Stimulated activated effector memory CD8-positive, alpha-beta T cell treated with anti-CD3 and anti-CD28 coated beads, Interleukin-12 subunit alpha, Interleukin-12 subunit beta, amount 100 ng/mL, for 72 hours (primary cell): ENCODE results near the gene IFT122.

Source experiments
- ATAC-seq: fragments of 150-1000 bp; cut with Tn5 transposase; 2 replicates; pipeline ENCODE4 v1.10.0; 2021
- DNase-seq, 2 donors: peaks; one replicate each; pipeline ENCODE4 v3.0.0; 2021 to 2022; ENCODE audit warnings: low spot score in 2 of 2
- H3K27ac Mint-ChIP-seq: one replicate; pipeline ENCODE4 v1.8.0; 2022; ENCODE audit warnings: mild to moderate bottlenecking, mixed read lengths
- H3K36me3 Mint-ChIP-seq: one replicate; pipeline ENCODE4 v1.8.0; 2022; ENCODE audit warnings: mild to moderate bottlenecking, mixed read lengths
- H3K4me1 Mint-ChIP-seq: one replicate; pipeline ENCODE4 v1.8.0; 2022; ENCODE audit warnings: mixed read lengths
- H3K4me3 Mint-ChIP-seq: one replicate; pipeline ENCODE4 v1.8.0; 2022; ENCODE audit warnings: mild to moderate bottlenecking, mixed read lengths
- H3K9me3 Mint-ChIP-seq: one replicate; pipeline ENCODE4 v1.8.0; 2022; ENCODE audit warnings: mixed read lengths

The IFT122 gene

DNA sequence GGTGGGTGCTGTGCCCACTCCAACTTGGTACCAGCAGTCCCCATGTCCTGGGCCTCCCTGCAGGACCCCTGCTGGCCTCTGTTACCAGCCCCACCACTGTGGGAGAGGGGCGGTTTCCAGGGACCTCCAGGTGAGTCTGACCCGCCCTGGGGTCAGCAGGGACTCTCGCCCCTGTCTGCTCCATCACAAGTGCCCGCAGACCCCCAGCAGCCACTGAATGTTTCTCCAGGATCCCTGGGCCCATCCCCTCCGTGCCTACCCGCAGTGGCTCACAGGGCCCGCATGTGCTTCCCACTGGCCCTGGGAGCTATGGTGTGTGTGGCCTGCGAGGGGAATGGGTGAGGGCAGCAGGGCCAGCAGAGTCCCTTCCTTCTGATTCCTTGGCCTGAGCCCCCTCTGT is 78.6 kb downstream of the IFT122 start:
- H3K27ac Mint-ChIP-seq: no peak overlapping the region
- no peak overlapping the region for H3K4me3 Mint-ChIP-seq
- H3K9me3 Mint-ChIP-seq: no peaks in the 10 kb centered on the region
- peaks cover 7% of the 10 kb centered on the region for H3K4me1 Mint-ChIP-seq
- DNase-seq (no peak), ATAC-seq (no peak)
- no peaks in the 10 kb centered on the region for H3K36me3 Mint-ChIP-seq

DNA sequence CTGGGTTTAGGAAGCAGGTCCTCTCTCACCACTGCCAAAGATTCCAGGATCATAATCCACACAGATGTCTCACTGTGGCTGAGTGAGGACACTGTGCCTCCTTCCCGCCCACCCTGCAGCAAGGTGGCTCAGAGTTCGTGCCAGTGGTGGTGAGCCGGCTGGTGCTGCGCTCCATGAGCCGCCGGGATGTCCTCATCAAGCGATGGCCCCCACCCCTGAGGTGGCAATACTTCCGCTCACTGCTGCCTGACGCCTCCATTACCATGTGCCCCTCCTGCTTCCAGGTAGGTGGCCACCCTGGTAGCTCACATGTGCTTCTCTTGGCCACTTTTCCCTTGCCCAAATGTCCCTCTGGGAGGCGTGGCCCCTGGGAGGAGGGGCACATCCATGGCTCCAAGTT is 79.4 kb downstream of the IFT122 start:
- DNase-seq (no peak), ATAC-seq (no peak)
- H3K9me3 Mint-ChIP-seq: no peaks in the 10 kb centered on the region
- peaks cover 7% of the 10 kb centered on the region for H3K4me1 Mint-ChIP-seq
- H3K27ac Mint-ChIP-seq: no peak overlapping the region
- no peaks in the 10 kb centered on the region for H3K36me3 Mint-ChIP-seq
- no peak overlapping the region for H3K4me3 Mint-ChIP-seq

DNA sequence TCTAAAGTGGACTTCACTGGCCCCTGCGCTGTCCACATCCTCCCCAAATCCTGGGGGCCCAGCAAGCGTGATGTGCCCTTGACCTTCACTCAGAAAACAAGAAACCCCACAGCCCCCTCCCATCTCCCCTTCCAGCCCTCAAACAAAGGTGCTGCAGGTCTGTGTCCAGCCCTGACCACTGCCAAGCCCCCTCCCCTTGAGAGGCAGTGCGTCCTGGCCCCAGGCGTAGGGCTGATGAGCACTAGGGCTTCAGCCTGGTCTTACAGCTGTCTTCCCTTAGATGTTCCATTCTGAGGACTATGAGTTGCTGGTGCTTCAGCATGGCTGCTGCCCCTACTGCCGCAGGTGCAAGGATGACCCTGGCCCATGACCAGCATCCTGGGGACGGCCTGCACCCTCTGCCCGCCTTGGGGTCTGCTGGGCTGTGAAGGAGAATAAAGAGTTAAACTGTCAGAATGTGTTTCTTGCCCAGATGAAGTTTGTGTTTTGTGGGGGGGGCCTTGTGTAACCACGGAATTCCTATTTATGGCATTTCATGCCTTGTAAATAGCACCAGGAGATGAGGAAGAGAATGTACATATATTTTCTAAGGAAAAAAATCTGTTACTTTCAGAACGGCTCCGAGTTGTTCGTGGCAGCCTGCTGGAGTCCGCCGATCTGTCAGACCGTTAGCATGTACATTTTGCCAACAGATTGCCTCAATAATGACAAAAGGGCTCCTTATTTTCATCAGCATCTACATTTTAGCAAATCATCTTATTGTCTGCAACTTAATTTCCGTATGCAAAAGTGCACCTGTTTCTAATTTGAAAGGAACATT is 80.1 kb downstream of the IFT122 start:
- no peaks in the 10 kb centered on the region for H3K9me3 Mint-ChIP-seq
- H3K4me1 Mint-ChIP-seq: peaks cover 10% of the 10 kb centered on the region
- DNase-seq: no peak
- H3K36me3 Mint-ChIP-seq: no peaks in the 10 kb centered on the region
- H3K4me3 Mint-ChIP-seq: no peak overlapping the region
- no peak overlapping the region for H3K27ac Mint-ChIP-seq
- no peak for ATAC-seq

DNA sequence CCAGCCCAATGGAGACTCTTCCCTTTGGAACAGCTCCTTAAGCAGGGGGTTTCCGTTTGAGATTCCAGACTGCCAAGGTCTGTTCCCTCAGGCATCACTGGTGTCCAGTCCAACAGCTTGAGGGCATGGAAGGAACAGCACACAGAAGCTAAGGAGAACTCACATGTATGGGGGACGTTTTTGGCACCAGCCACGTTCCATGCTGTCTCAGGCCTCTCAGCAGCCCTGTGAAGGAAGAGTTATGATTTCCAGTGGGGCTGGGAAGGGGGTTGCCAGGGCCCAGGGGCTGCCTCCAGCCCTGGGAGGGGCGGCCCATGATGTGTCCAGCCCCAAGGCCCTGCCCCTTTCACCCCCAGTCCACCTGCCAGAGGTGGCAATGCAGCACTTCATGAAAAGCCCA is 80.9 kb downstream of the IFT122 start:
- Mint-ChIP-seq H3K9me3 (no peaks in the 10 kb centered on the region), H3K4me3 (no peak overlapping the region), H3K4me1 (peaks cover 13% of the 10 kb centered on the region), H3K27ac (no peak overlapping the region), H3K36me3 (no peaks in the 10 kb centered on the region)
- ATAC-seq: no peak
- DNase-seq: no peak

DNA sequence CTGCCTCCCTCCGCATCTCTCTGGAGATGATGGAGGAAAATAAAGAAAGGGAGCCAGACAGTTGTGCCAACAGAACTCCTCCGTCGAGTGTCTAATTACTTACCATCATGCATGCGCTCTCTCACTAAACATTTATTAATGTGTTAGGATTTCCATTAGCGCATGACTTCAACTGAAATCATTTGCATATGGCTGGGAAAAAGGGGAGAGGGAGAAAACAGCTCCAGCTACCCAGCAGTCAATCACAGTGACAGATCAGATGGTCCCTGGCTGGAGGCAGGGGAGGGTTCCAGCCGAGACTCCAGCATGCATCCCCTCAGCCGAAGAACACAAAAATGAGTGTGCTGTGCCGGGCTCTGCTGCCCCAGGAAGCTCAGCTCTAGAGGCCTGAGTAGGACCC is 81.6 kb downstream of the IFT122 start:
- Mint-ChIP-seq H3K9me3 (no peaks in the 10 kb centered on the region), H3K27ac (no peak overlapping the region), H3K4me3 (no peak overlapping the region), H3K4me1 (peaks cover 13% of the 10 kb centered on the region), H3K36me3 (no peaks in the 10 kb centered on the region)
- DNase-seq (no peak), ATAC-seq (no peak)

DNA sequence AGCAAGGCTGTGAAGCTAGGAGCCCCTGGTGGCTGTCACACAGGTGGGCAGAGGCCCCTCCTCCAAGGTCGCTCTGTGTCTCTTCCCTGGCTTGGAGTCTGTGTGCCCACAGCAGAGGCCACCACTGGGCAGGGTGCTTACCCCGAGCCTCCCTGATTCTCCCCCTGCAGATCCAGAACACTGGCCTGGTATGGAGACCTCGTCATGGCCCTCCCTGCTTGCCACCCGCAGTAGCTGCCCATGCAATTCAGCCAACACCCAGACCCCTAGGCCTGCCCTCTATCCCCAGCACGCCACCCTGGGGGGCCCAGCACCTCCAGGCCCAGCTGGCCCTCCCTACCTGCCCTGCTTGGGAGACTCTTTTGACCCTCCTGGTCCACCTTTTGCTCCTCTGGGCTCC is 82.9 kb downstream of the IFT122 start:
- no peaks in the 10 kb centered on the region for H3K9me3 Mint-ChIP-seq
- no peak overlapping the region for H3K4me3 Mint-ChIP-seq
- DNase-seq: no peak

DNA sequence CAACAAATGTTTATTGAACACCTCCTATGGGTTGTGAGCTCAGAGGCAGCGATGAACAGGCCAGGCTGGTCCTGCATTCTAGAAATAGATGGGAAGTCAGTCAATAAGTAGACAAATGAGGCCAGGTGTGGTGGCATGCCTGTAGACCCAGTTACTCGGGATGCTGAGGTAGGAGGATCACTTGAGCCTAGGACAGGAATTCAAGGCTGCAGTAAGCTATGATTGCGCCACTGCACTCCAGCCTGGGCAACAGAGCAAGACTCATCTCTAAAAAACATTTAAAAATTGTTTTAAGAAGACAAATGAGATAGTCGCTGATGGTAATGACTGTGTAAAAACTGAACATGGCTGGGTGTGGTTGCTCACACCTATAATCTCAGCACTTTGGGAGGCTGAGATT is 84.1 kb downstream of the IFT122 start:
- peaks cover 18% of the 10 kb centered on the region for H3K4me1 Mint-ChIP-seq
- H3K9me3 Mint-ChIP-seq: no peaks in the 10 kb centered on the region
- DNase-seq (no peak), ATAC-seq (no peak)
- no peaks in the 10 kb centered on the region for H3K36me3 Mint-ChIP-seq
- no peak overlapping the region for H3K27ac Mint-ChIP-seq
- no peak overlapping the region for H3K4me3 Mint-ChIP-seq

More for the DNA sequence above, 82.9 kb downstream of the IFT122 start:
- no peaks in the 10 kb centered on the region for H3K36me3 Mint-ChIP-seq
- no peak overlapping the region for H3K27ac Mint-ChIP-seq
- peaks cover 17% of the 10 kb centered on the region for H3K4me1 Mint-ChIP-seq
- no peak for ATAC-seq

DNA sequence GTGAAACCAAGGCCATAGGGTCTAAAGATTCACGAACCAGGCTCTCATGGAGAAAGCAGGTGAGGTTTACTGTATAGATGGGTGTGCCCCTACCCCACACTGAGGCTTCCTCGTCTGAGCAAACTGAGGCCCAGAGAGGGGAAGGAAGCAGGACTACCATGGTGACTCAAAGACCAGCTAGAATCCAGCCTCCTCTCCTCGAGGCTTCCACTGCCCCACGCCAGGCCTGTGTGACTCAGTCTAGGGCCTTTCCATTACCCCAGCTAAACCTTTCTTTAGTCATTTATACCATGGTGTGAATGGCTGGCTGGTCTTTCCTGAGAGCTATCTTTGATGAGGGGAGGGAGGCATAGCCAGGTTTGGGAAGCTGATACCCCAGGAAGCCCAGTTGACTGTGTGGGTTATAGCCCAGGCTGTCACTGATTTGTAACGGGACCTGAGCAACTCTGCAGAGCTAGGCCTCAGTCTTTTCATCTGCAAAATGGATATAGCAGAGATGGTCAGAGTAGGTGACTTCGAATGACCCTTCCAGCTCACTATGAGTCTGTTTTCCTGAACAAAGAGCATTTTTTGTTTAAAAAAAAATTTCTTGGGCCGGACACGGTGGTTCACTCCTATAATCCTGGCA is 85.4 kb downstream of the IFT122 start:
- no peak for DNase-seq
- H3K4me3 Mint-ChIP-seq: no peak overlapping the region
- no peaks in the 10 kb centered on the region for H3K9me3 Mint-ChIP-seq
- H3K4me1 Mint-ChIP-seq: peaks cover 11% of the 10 kb centered on the region
- peak; percentile 86 for ATAC-seq
- no peak overlapping the region for H3K27ac Mint-ChIP-seq
- no peaks in the 10 kb centered on the region for H3K36me3 Mint-ChIP-seq

DNA sequence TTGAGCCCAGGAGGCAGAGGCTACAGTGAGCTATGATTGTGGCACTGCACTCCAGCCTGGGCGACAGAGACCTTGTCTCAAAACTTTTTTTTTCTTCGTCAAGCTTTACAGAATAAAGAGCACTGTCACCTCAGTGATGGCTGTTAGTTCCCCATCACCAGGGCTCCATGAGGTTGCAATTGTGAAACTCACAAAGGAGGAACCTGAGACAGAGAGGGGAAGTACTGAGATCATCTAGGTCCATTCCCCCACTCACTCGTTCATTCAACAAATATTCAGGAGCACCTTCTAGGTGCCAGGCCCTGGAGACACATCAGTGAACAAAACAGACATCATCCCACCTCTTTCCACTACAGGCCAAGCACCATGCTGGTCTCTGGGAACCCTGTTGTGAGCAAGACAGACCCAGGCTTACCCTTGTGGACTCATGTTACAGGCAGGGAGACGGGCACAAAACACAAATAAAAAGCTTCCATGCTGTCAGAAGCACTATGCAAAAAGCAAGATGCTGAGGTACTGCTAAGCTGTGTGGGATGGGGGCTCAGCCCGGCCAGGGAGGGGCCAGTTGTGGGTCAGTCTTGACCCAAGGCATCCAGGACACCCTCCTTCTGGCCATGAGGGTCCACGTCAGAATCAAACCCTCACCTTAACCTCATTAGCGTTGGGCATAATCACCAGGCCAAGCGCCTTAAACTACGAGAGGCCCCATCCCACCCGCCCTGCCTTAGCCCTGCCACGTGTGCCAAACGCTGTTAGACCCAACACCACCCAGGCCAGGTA is 86.3 kb downstream of the IFT122 start:
- no peaks in the 10 kb centered on the region for H3K9me3 Mint-ChIP-seq
- peaks cover 11% of the 10 kb centered on the region for H3K4me1 Mint-ChIP-seq
- no peaks in the 10 kb centered on the region for H3K36me3 Mint-ChIP-seq
- DNase-seq (no peak), ATAC-seq (peak; percentile 17)
- H3K4me3 Mint-ChIP-seq: no peak overlapping the region
- H3K27ac Mint-ChIP-seq: no peak overlapping the region

DNA sequence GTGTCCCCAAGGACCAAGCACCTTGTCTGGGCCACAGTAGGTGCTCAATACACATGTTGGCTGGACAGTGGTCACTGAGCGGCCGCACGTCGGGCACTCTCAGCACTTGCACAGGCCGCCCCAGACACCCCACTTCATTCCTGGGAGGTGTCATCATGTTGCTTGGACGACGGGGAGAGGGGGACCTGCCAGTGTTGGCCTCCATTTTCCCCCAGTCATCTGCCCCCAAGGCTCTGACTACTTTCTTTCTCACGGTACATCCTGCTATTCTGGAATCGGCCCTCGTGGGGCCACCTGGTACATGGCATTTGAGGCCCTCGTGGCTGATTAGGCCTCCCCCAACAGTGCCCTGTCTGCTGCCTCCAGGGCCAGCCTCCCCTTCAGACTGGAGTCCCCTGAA is 87.2 kb downstream of the IFT122 start:
- H3K36me3 Mint-ChIP-seq: no peaks in the 10 kb centered on the region
- H3K4me1 Mint-ChIP-seq: peaks cover 11% of the 10 kb centered on the region
- H3K9me3 Mint-ChIP-seq: no peaks in the 10 kb centered on the region
- H3K27ac Mint-ChIP-seq: peak overlapping the region; percentile 75
- DNase-seq (no peak), ATAC-seq (no peak)
- no peak overlapping the region for H3K4me3 Mint-ChIP-seq

DNA sequence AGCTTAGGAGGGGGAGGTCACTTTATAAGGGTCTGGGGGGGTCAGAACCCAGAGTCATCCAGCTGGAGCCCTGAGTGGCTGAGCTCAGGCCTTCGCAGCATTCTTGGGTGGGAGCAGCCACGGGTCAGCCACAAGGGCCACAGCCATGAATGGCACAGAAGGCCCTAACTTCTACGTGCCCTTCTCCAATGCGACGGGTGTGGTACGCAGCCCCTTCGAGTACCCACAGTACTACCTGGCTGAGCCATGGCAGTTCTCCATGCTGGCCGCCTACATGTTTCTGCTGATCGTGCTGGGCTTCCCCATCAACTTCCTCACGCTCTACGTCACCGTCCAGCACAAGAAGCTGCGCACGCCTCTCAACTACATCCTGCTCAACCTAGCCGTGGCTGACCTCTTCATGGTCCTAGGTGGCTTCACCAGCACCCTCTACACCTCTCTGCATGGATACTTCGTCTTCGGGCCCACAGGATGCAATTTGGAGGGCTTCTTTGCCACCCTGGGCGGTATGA is 88.6 kb downstream of the IFT122 start, which contains the start of gene RHO:
RHO (plus strand) TSS at position 51 of the 512 bp plus-strand sequence; CDS start at position 146, 95 bp downstream.
- peak within 1 kb of the TSS; percentile 75 for H3K27ac Mint-ChIP-seq

DNA sequence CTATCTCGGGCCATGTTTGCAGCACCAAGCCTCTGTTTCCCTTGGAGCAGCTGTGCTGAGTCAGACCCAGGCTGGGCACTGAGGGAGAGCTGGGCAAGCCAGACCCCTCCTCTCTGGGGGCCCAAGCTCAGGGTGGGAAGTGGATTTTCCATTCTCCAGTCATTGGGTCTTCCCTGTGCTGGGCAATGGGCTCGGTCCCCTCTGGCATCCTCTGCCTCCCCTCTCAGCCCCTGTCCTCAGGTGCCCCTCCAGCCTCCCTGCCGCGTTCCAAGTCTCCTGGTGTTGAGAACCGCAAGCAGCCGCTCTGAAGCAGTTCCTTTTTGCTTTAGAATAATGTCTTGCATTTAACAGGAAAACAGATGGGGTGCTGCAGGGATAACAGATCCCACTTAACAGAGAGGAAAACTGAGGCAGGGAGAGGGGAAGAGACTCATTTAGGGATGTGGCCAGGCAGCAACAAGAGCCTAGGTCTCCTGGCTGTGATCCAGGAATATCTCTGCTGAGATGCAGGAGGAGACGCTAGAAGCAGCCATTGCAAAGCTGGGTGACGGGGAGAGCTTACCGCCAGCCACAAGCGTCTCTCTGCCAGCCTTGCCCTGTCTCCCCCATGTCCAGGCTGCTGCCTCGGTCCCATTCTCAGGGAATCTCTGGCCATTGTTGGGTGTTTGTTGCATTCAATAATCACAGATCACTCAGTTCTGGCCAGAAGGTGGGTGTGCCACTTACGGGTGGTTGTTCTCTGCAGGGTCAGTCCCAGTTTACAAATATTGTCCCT is 89.6 kb downstream of the IFT122 start:
- no peak for DNase-seq
- no peaks in the 10 kb centered on the region for H3K9me3 Mint-ChIP-seq
- no peak overlapping the region for H3K4me3 Mint-ChIP-seq
- no peak overlapping the region for H3K27ac Mint-ChIP-seq
- peaks cover 11% of the 10 kb centered on the region for H3K4me1 Mint-ChIP-seq
- H3K36me3 Mint-ChIP-seq: no peaks in the 10 kb centered on the region
- no peak for ATAC-seq

More for the DNA sequence above, 88.6 kb downstream of the IFT122 start, which contains the start of gene RHO:
- H3K9me3 Mint-ChIP-seq: no peaks in the 10 kb centered on the region
- H3K4me3 Mint-ChIP-seq: no peak within 1 kb of the TSS
- H3K4me1 Mint-ChIP-seq: peaks cover 11% of the 10 kb centered on the region
- DNase-seq (no peak), ATAC-seq (no peak)
- H3K36me3 Mint-ChIP-seq: no peaks in the 10 kb centered on the region

DNA sequence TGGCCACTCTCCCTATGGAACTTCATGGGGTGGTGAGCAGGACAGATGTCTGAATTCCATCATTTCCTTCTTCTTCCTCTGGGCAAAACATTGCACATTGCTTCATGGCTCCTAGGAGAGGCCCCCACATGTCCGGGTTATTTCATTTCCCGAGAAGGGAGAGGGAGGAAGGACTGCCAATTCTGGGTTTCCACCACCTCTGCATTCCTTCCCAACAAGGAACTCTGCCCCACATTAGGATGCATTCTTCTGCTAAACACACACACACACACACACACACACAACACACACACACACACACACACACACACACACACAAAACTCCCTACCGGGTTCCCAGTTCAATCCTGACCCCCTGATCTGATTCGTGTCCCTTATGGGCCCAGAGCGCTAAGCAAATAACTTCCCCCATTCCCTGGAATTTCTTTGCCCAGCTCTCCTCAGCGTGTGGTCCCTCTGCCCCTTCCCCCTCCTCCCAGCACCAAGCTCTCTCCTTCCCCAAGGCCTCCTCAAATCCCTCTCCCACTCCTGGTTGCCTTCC is 90.3 kb downstream of the IFT122 start:
- no peak overlapping the region for H3K4me3 Mint-ChIP-seq
- DNase-seq (no peak), ATAC-seq (no peak)
- no peaks in the 10 kb centered on the region for H3K9me3 Mint-ChIP-seq
- no peaks in the 10 kb centered on the region for H3K36me3 Mint-ChIP-seq
- H3K4me1 Mint-ChIP-seq: peaks cover 6% of the 10 kb centered on the region
- no peak overlapping the region for H3K27ac Mint-ChIP-seq

DNA sequence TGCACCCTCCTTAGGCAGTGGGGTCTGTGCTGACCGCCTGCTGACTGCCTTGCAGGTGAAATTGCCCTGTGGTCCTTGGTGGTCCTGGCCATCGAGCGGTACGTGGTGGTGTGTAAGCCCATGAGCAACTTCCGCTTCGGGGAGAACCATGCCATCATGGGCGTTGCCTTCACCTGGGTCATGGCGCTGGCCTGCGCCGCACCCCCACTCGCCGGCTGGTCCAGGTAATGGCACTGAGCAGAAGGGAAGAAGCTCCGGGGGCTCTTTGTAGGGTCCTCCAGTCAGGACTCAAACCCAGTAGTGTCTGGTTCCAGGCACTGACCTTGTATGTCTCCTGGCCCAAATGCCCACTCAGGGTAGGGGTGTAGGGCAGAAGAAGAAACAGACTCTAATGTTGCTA is 90.8 kb downstream of the IFT122 start:
- H3K9me3 Mint-ChIP-seq: no peaks in the 10 kb centered on the region
- ATAC-seq (no peak), DNase-seq (no peak)
- no peak overlapping the region for H3K27ac Mint-ChIP-seq
- H3K4me3 Mint-ChIP-seq: no peak overlapping the region
- H3K4me1 Mint-ChIP-seq: peaks cover 5% of the 10 kb centered on the region
- no peaks in the 10 kb centered on the region for H3K36me3 Mint-ChIP-seq
